HUES64 (cell line): Measurements from ENCODE around the gene PRKAR2A. TPM values are rescaled to one million over a fixed set of nuclear protein-coding genes. Genes with fewer than 3 reads are reported as not detected.

Experiments used
- H3K27ac ChIP-seq: 2 replicates; pipeline ENCODE4 v1.7.0; 2013; ENCODE audit warnings: low read depth, low read length, inconsistent platforms
- H3K27me3 ChIP-seq: 2 replicates; pipeline ENCODE4 v1.6.1; 2013; ENCODE audit warnings: mild to moderate bottlenecking, low read length; ENCODE audit not compliant: insufficient read depth
- H3K36me3 ChIP-seq: 2 replicates; pipeline ENCODE4 v1.6.1; 2013; ENCODE audit warnings: mild to moderate bottlenecking, low read length; ENCODE audit not compliant: insufficient read depth
- H3K4me1 ChIP-seq: 2 replicates; pipeline ENCODE4 v1.6.1; 2013; ENCODE audit warnings: mild to moderate bottlenecking, low read length, moderate library complexity; ENCODE audit not compliant: insufficient read depth
- H3K4me3 ChIP-seq: 2 replicates; pipeline ENCODE4 v1.5.1; 2013; ENCODE audit warnings: mild to moderate bottlenecking, low read length, moderate library complexity
- H3K9ac ChIP-seq: 2 replicates; pipeline ENCODE4 v1.6.1; 2013; ENCODE audit warnings: mild to moderate bottlenecking, low read depth, low read length
- H3K9me3 ChIP-seq: 2 replicates; pipeline ENCODE4 v1.6.1; 2013; ENCODE audit warnings: low read depth, low read length; ENCODE audit not compliant: insufficient read depth
- WGBS: fragments of 150-250, 120-280 bp; methylation state at CpG from one replicate; pipeline ENCODE4 v1.1.7; 2013; ENCODE audit warnings: missing lambda C conversion rate; 5-methylcytosine and 5-hydroxymethylcytosine counted together
- polyA plus RNA-seq, 2 experiments: library from polyadenylated mRNA; stranded (reverse); fragments of 50-300 nt; gene quantifications; one replicate each; pipeline ENCODE4 v1.2.3, GENCODE V29; 2013

The PRKAR2A gene
- 15.3 TPM for polyA plus RNA-seq (2013, experiment 1 of 2)
- 16.7 TPM for polyA plus RNA-seq (2013, experiment 2 of 2)

- Histone ChIP-seq H3K9ac (peak within 1 kb of the TSS; percentile 56), H3K36me3 (no peaks in the 10 kb centered on the region)
Measured at GRCh38 chr3:48847504-48848423, at the start of gene PRKAR2A. PRKAR2A (minus strand) TSS chr3:48847874; CDS start chr3:48847596, 278 bp downstream.

GRCh38 chr3:48896936-48897335 is 49.3 kb upstream of the PRKAR2A start:
- Histone ChIP-seq H3K36me3 (no peaks in the 10 kb centered on the region), H3K9ac (no peak overlapping the region), H3K9me3 (no peaks in the 10 kb centered on the region), H3K4me3 (no peak overlapping the region), H3K27me3 (no peaks in the 10 kb centered on the region), H3K27ac (no peak overlapping the region), H3K4me1 (0 out of 2 replicates have a peak, but pooled peaks cover 4% of the 10 kb centered on the region)
- WGBS: 99% methylated on average over 2 of the region's 2 CpGs

More at GRCh38 chr3:48847504-48848423, at the start of gene PRKAR2A:
- Histone ChIP-seq H3K4me1 (peaks cover 15% of the 10 kb centered on the region), H3K27ac (peak within 1 kb of the TSS; percentile 35; the same call in 1 of the 2 replicates), H3K27me3 (peaks cover 9% of the 10 kb centered on the region), H3K4me3 (peak within 1 kb of the TSS; percentile 71), H3K9me3 (no peaks in the 10 kb centered on the region)
- WGBS: 4% methylated on average over 81 of the region's 81 CpGs

- Histone ChIP-seq H3K4me3 (no peak overlapping the region), H3K4me1 (0 out of 2 replicates have a peak, but pooled peaks cover 4% of the 10 kb centered on the region), H3K9ac (no peak overlapping the region), H3K9me3 (no peaks in the 10 kb centered on the region), H3K27me3 (no peaks in the 10 kb centered on the region), H3K27ac (no peak overlapping the region), H3K36me3 (no peaks in the 10 kb centered on the region)
- 95% methylated on average over 6 of the region's 6 CpGs for WGBS
Measured at GRCh38 chr3:48894516-48894915, 46.8 kb upstream of the PRKAR2A start.

- Histone ChIP-seq H3K9ac (no peak overlapping the region), H3K4me1 (no peaks in the 10 kb centered on the region), H3K27me3 (no peaks in the 10 kb centered on the region), H3K4me3 (no peak overlapping the region), H3K9me3 (no peaks in the 10 kb centered on the region), H3K27ac (no peak overlapping the region), H3K36me3 (no peaks in the 10 kb centered on the region)
- 97% methylated on average over 8 of the region's 8 CpGs for WGBS
Measured at GRCh38 chr3:48891606-48892005, 43.9 kb upstream of the PRKAR2A start.

GRCh38 chr3:48885753-48886152 is 38.1 kb upstream of the PRKAR2A start:
- H3K36me3 ChIP-seq: no peaks in the 10 kb centered on the region
- H3K27ac ChIP-seq: no peak overlapping the region
- no peaks in the 10 kb centered on the region for H3K4me1 ChIP-seq
- no peaks in the 10 kb centered on the region for H3K27me3 ChIP-seq
- no peak overlapping the region for H3K4me3 ChIP-seq
- no peak overlapping the region for H3K9ac ChIP-seq
- H3K9me3 ChIP-seq: no peaks in the 10 kb centered on the region

GRCh38 chr3:48881652-48882114 is 34.0 kb upstream of the PRKAR2A start:
- H3K36me3 ChIP-seq: no peaks in the 10 kb centered on the region
- H3K27ac ChIP-seq: no peak overlapping the region
- no peaks in the 10 kb centered on the region for H3K4me1 ChIP-seq
- H3K27me3 ChIP-seq: no peaks in the 10 kb centered on the region
- no peaks in the 10 kb centered on the region for H3K9me3 ChIP-seq
- no peak overlapping the region for H3K9ac ChIP-seq
- no peak overlapping the region for H3K4me3 ChIP-seq
- 94% methylated on average over 5 of the region's 5 CpGs for whole genome bisulfite sequencing

- H3K9ac ChIP-seq: no peak overlapping the region
- H3K27me3 ChIP-seq: no peaks in the 10 kb centered on the region
- H3K27ac ChIP-seq: no peak overlapping the region
- WGBS: 92% methylated on average over 3 of the region's 3 CpGs
- no peaks in the 10 kb centered on the region for H3K36me3 ChIP-seq
- no peaks in the 10 kb centered on the region for H3K4me1 ChIP-seq
- no peak overlapping the region for H3K4me3 ChIP-seq
- H3K9me3 ChIP-seq: no peaks in the 10 kb centered on the region
Measured at GRCh38 chr3:48881006-48881405, 33.3 kb upstream of the PRKAR2A start.

- Histone ChIP-seq H3K4me3 (no peak overlapping the region), H3K36me3 (no peaks in the 10 kb centered on the region), H3K27ac (no peak overlapping the region), H3K9me3 (no peaks in the 10 kb centered on the region), H3K27me3 (no peaks in the 10 kb centered on the region), H3K9ac (no peak overlapping the region), H3K4me1 (no peaks in the 10 kb centered on the region)
- 93% methylated on average over 6 of the region's 6 CpGs for WGBS
Measured at GRCh38 chr3:48879994-48880377, 32.3 kb upstream of the PRKAR2A start.

GRCh38 chr3:48879307-48879993 is 31.8 kb upstream of the PRKAR2A start:
- no peaks in the 10 kb centered on the region for H3K27me3 ChIP-seq
- 90% methylated on average over 6 of the region's 6 CpGs for WGBS
- no peaks in the 10 kb centered on the region for H3K4me1 ChIP-seq
- no peak overlapping the region for H3K4me3 ChIP-seq
- H3K27ac ChIP-seq: no peak overlapping the region
- H3K9ac ChIP-seq: no peak overlapping the region
- no peaks in the 10 kb centered on the region for H3K36me3 ChIP-seq
- no peaks in the 10 kb centered on the region for H3K9me3 ChIP-seq

GRCh38 chr3:48877671-48878070 is 30.0 kb upstream of the PRKAR2A start:
- Histone ChIP-seq H3K27me3 (no peaks in the 10 kb centered on the region), H3K4me3 (no peak overlapping the region), H3K9ac (no peak overlapping the region), H3K27ac (no peak overlapping the region), H3K4me1 (no peaks in the 10 kb centered on the region), H3K36me3 (no peaks in the 10 kb centered on the region), H3K9me3 (no peaks in the 10 kb centered on the region)
- 96% methylated on average over 8 of the region's 8 CpGs for WGBS

- no peaks in the 10 kb centered on the region for H3K36me3 ChIP-seq
- WGBS: 91% methylated on average over 2 of the region's 3 CpGs
- no peak overlapping the region for H3K4me3 ChIP-seq
- H3K4me1 ChIP-seq: no peaks in the 10 kb centered on the region
- no peak overlapping the region for H3K27ac ChIP-seq
- no peaks in the 10 kb centered on the region for H3K9me3 ChIP-seq
- H3K27me3 ChIP-seq: no peaks in the 10 kb centered on the region
- no peak overlapping the region for H3K9ac ChIP-seq
Measured at GRCh38 chr3:48863122-48863521, 15.4 kb upstream of the PRKAR2A start.
